HCT116 (cell line): ENCODE data around the gene ANXA6. TPM values are rescaled to one million over a fixed set of nuclear protein-coding genes. Genes with fewer than 3 reads are reported as not detected.

ENCODE experiments used
- ATAC-seq: fragments of 200-7000 bp; cut with Tn5 transposase; 2 replicates; pipeline ENCODE4 v1.9.1; 2020; ENCODE audit warnings: mild to moderate bottlenecking, moderate library complexity
- BruUV-seq: library from RNA; stranded (reverse); fragments of 400-500 nt; replicated peaks from 2 replicates; lab custom pipeline; 2021; lab: Mats Ljungman, UMichigan
- CTCF ChIA-PET: fragments of 300-600 bp; sonication (Branson Sonifier 250); formaldehyde crosslinking; loops from one replicate; lab custom pipeline; 2021; ENCODE audit warnings: antibody characterized with exemption; lab: Charles Lee
- POLR2A ChIA-PET: fragments of 300-600, 350-600 bp; sonication (Branson Sonifier 250); formaldehyde crosslinking; loops from one replicate; lab custom pipeline; 2021; ENCODE audit warnings: antibody characterized with exemption; lab: Charles Lee
- RAD21 ChIA-PET, 2 experiments: fragments of 300-600 bp; sonication (Branson Sonifier 250); formaldehyde crosslinking; loops; one replicate each; lab custom pipeline; 2023; ENCODE audit warnings: low total read pairs in 2 of 2; ENCODE audit not compliant: uncharacterized antibody in 2 of 2, unreplicated experiment in 2 of 2, low non-redundant PET in 1 of 2; lab: Charles Lee
- DNase-seq: peaks from one replicate; pipeline ENCODE4 v3.0.0-alpha.2; 2010; ENCODE audit warnings: low read depth, low spot score
- H2AFZ ChIP-seq: fragments of 200-600 bp; shearing (Covaris generic), sonication (generic); 2 replicates; pipeline ENCODE4 v1.6.1; 2017; ENCODE audit warnings: low read depth, mixed run types, mixed read lengths, antibody characterized with exemption, low read length; ENCODE audit not compliant: poor library complexity, severe bottlenecking
- H3K27ac ChIP-seq: 2 replicates; pipeline ENCODE4 v1.5.1; 2012; ENCODE audit warnings: low read depth, low read length
- H3K27me3 ChIP-seq: fragments of 200-600 bp; sonication (generic); 2 replicates; pipeline ENCODE4 v1.6.1; 2016; ENCODE audit warnings: mixed run types, low read length, mixed read lengths; ENCODE audit not compliant: insufficient read depth
- H3K36me3 ChIP-seq, 2 experiments: fragments of 200-500 bp in 1 of 2; fragments of 200-600 bp in 1 of 2; sonication (Bioruptor generic) in 1 of 2; sonication (generic) in 1 of 2; 2 replicates each; pipeline versions ENCODE4 v1.5.1 to v1.6.1; 2014 to 2016; ENCODE audit warnings: low read length in 2 of 2, inconsistent platforms in 1 of 2, mixed read lengths in 1 of 2, mixed run types in 1 of 2; ENCODE audit not compliant: insufficient read depth in 2 of 2, control insufficient read depth in 1 of 2
- H3K4me1 ChIP-seq, 2 experiments: fragments of 200-600 bp in 1 of 2; sonication (generic) in 1 of 2; 2 replicates each; pipeline versions ENCODE4 v1.5.1 to v1.6.1; 2012 to 2017; ENCODE audit warnings: low read length in 2 of 2, inconsistent platforms in 1 of 2, mild to moderate bottlenecking in 1 of 2, mixed read lengths in 1 of 2, mixed run types in 1 of 2, moderate library complexity in 1 of 2; ENCODE audit not compliant: insufficient read depth in 2 of 2, control insufficient read depth in 1 of 2
- H3K4me2 ChIP-seq: fragments of 200-600 bp; sonication (generic); 2 replicates; pipeline ENCODE4 v1.6.1; 2017; ENCODE audit warnings: mixed run types, low read length, mixed read lengths
- H3K4me3 ChIP-seq, 2 experiments: fragments of 200-600 bp in 1 of 2; sonication (generic) in 1 of 2; replicated peaks in 1 of 2; 2 replicates each; pipeline ENCODE4 v1.5.1; 2011 to 2016; ENCODE audit warnings: low read length in 2 of 2, control low read depth in 1 of 2, low read depth in 1 of 2, mild to moderate bottlenecking in 1 of 2, mixed read lengths in 1 of 2, mixed run types in 1 of 2
- H3K79me2 ChIP-seq: fragments of 200-600 bp; sonication (generic); 2 replicates; pipeline ENCODE4 v1.6.1; 2017; ENCODE audit warnings: mild to moderate bottlenecking, mixed run types, low read length, moderate library complexity, mixed read lengths; ENCODE audit not compliant: insufficient read depth
- H3K9ac ChIP-seq: fragments of 200-600 bp; sonication (generic); 2 replicates; pipeline ENCODE4 v1.6.1; 2016; ENCODE audit warnings: low read length, mixed read lengths
- H3K9me2 ChIP-seq: fragments of 200-600 bp; sonication (generic), shearing (Covaris generic); 2 replicates; pipeline ENCODE4 v1.6.1; 2017; ENCODE audit warnings: mixed run types, mild to moderate bottlenecking, moderate library complexity; ENCODE audit not compliant: insufficient read depth
- H3K9me3 ChIP-seq, 2 experiments: fragments of 200-500 bp in 1 of 2; fragments of 200-600 bp in 1 of 2; sonication (Bioruptor generic) in 1 of 2; sonication (generic) in 1 of 2; 2 replicates each; pipeline ENCODE4 v1.6.1; 2014 to 2017; ENCODE audit warnings: low read length in 2 of 2, mixed read lengths in 2 of 2, inconsistent platforms in 1 of 2, low read depth in 1 of 2, mild to moderate bottlenecking in 1 of 2, mixed run types in 1 of 2, moderate library complexity in 1 of 2; ENCODE audit not compliant: control insufficient read depth in 1 of 2, insufficient read depth in 1 of 2
- H4K20me1 ChIP-seq: fragments of 200-600 bp; sonication (generic), shearing (Covaris generic); 2 replicates; pipeline ENCODE4 v1.6.1; 2017; ENCODE audit warnings: mixed run types, mild to moderate bottlenecking, moderate library complexity; ENCODE audit not compliant: insufficient read depth
- EZH2phosphoT487 ChIP-seq: fragments of 200-600 bp; IDR thresholded peaks from 2 replicates; pipeline ENCODE4 v1.6.1; 2018; ENCODE audit warnings: antibody characterized with exemption, borderline replicate concordance
- MAX ChIP-seq: IDR thresholded peaks from 2 replicates; pipeline ENCODE4 v1.6.1; 2012
- POLR2AphosphoS5 ChIP-seq: IDR thresholded peaks from 2 replicates; pipeline ENCODE4 v1.6.1; 2011; ENCODE audit warnings: mild to moderate bottlenecking, low read depth, low read length, moderate library complexity
- RAD21 ChIP-seq: IDR thresholded peaks from 2 replicates; pipeline ENCODE4 v1.6.1; 2012; ENCODE audit warnings: low read depth, mild to moderate bottlenecking
- TCF7L2 ChIP-seq: IDR thresholded peaks from 2 replicates; pipeline ENCODE4 v1.7.0; 2011; ENCODE audit warnings: borderline replicate concordance, inconsistent platforms; ENCODE audit not compliant: insufficient read depth, insufficient read length; ENCODE audit errors: extremely low read depth
- ZNF274 ChIP-seq: fragments of 200-500 bp; sonication (Bioruptor generic); IDR thresholded peaks from 2 replicates; pipeline ENCODE4 v1.6.1; 2014; ENCODE audit warnings: mild to moderate bottlenecking, low read depth, low read length, inconsistent platforms
- intact Hi-C: fragments of 100-400 bp; cut with micrococcal nuclease; formaldehyde crosslinking; loops from 2 replicates; pipeline ENCODE4 v1.10.0; 2022
- total RNA-seq: library from RNA; stranded (reverse); gene quantifications from one replicate; pipeline ENCODE4 v1.2.1, GENCODE V29; 2021; ENCODE audit not compliant: unreplicated experiment
- TF ChIP-seq, protein P1 (sequence below): IDR thresholded peaks from 2 replicates; pipeline ENCODE4 v1.6.1; 2012
- TF ChIP-seq, protein P2 (sequence below): IDR thresholded peaks from 2 replicates; pipeline ENCODE4 v1.6.1; 2012; ENCODE audit warnings: low read depth

Gene ANXA6
- total RNA-seq, 1 experiment from 2014 or later, result 71.9 TPM

DNA sequence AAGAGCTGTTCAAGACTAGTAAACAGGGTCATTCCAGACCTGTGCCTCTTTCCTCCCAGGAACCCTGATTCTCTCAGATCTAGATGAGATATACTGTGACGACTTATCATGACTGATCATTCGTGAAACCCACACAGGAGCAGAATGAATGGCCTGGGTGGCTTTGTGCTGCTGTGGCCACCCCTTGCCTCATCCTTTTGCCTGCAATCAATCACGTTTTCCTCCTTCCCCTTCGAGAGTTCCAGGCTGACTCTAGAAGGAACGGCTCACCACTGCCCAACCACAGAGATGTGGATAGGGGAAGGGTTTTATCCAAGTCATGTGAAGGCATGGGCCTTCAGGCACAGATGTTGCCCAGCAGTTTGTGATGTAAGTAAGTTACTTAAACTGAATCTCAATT lies 5.8 kb downstream of the ANXA6 start:
- ChIA-PET CTCF (no interaction called here), POLR2A (no interaction called here), RAD21 (no interaction called here)
- no peaks in the 10 kb centered on the region for H3K36me3 ChIP-seq
- H3K27me3 ChIP-seq, result no peaks in the 10 kb centered on the region
- H4K20me1 ChIP-seq, result no peaks in the 10 kb centered on the region
- TF ChIP-seq MAX (no peak), TCF7L2 (no peak), ZNF274 (no peak)
- TF ChIP-seq, protein P1, sequence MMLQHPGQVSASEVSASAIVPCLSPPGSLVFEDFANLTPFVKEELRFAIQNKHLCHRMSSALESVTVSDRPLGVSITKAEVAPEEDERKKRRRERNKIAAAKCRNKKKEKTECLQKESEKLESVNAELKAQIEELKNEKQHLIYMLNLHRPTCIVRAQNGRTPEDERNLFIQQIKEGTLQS, result no peak
- ATAC-seq, result no peak
- H3K27ac ChIP-seq, result no peak overlapping the region
- no TSS peak for BruUV-seq
- H3K9me2 ChIP-seq, result no peaks in the 10 kb centered on the region
- DNase-seq, result no peak
- H3K4me3 ChIP-seq, result no peak overlapping the region
- H3K9ac ChIP-seq, result no peak overlapping the region
- H2AFZ ChIP-seq, result no peak overlapping the region
- intact Hi-C loops, result no loop called here
- peaks cover 12 to 14% of the 10 kb centered on the region in 2 experiments; a peak in 3 of 4 replicates for H3K4me1 ChIP-seq
- H3K4me2 ChIP-seq, result no peak overlapping the region
- no peaks in the 10 kb centered on the region for H3K9me3 ChIP-seq
- H3K79me2 ChIP-seq, result peaks cover 11% of the 10 kb centered on the region; the same call in 1 of the 2 replicates

GRCh38 chr5:151151263-151151660 lies 6.3 kb downstream of the ANXA6 start:
- Histone ChIP-seq H3K4me1 (peaks cover 7 to 9% of the 10 kb centered on the region in 2 experiments; a peak in 3 of 4 replicates), H3K9me3 (no peaks in the 10 kb centered on the region), H3K36me3 (no peaks in the 10 kb centered on the region), H3K9me2 (no peaks in the 10 kb centered on the region), H3K4me2 (no peak overlapping the region), H4K20me1 (no peaks in the 10 kb centered on the region), H3K4me3 (no peak overlapping the region), H3K27me3 (no peaks in the 10 kb centered on the region), H2AFZ (no peak overlapping the region), H3K27ac (no peak overlapping the region), H3K79me2 (peaks cover 6% of the 10 kb centered on the region; the same call in 1 of the 2 replicates), H3K9ac (no peak overlapping the region)
- no peak for DNase-seq
- CTCF ChIA-PET, result no interaction called here
- RAD21 ChIA-PET, result no interaction called here
- TF ChIP-seq EZH2phosphoT487 (no peak), POLR2AphosphoS5 (no peak), ZNF274 (no peak), RAD21 (no peak)
- TF ChIP-seq, protein P2, sequence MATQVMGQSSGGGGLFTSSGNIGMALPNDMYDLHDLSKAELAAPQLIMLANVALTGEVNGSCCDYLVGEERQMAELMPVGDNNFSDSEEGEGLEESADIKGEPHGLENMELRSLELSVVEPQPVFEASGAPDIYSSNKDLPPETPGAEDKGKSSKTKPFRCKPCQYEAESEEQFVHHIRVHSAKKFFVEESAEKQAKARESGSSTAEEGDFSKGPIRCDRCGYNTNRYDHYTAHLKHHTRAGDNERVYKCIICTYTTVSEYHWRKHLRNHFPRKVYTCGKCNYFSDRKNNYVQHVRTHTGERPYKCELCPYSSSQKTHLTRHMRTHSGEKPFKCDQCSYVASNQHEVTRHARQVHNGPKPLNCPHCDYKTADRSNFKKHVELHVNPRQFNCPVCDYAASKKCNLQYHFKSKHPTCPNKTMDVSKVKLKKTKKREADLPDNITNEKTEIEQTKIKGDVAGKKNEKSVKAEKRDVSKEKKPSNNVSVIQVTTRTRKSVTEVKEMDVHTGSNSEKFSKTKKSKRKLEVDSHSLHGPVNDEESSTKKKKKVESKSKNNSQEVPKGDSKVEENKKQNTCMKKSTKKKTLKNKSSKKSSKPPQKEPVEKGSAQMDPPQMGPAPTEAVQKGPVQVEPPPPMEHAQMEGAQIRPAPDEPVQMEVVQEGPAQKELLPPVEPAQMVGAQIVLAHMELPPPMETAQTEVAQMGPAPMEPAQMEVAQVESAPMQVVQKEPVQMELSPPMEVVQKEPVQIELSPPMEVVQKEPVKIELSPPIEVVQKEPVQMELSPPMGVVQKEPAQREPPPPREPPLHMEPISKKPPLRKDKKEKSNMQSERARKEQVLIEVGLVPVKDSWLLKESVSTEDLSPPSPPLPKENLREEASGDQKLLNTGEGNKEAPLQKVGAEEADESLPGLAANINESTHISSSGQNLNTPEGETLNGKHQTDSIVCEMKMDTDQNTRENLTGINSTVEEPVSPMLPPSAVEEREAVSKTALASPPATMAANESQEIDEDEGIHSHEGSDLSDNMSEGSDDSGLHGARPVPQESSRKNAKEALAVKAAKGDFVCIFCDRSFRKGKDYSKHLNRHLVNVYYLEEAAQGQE, result no peak
- no TSS peak for BruUV-seq
- POLR2A ChIA-PET, result no interaction called here
- no peak for ATAC-seq
- intact Hi-C loops, result no loop called here
